Ishikawa (cell line): ENCODE data around the gene FRAS1.

Source experiments
- EGR1 ChIP-seq: IDR thresholded peaks from 2 replicates; pipeline ENCODE4 v1.6.1; 2012
- EP300 ChIP-seq: IDR thresholded peaks from 2 replicates; pipeline ENCODE4 v1.6.1; 2012; ENCODE audit warnings: borderline replicate concordance
- RAD21 ChIP-seq: IDR thresholded peaks from 2 replicates; pipeline ENCODE4 v1.6.1; 2012; ENCODE audit warnings: low read depth
- TAF1 ChIP-seq: IDR thresholded peaks from 2 replicates; pipeline ENCODE4 v1.6.1; 2012; ENCODE audit warnings: low read depth, mild to moderate bottlenecking
- YY1 ChIP-seq: IDR thresholded peaks from 2 replicates; pipeline ENCODE4 v1.6.1; 2012; ENCODE audit warnings: low read depth
- TF ChIP-seq, protein P1 (sequence below): IDR thresholded peaks from 2 replicates; pipeline ENCODE4 v1.6.1; 2012; ENCODE audit warnings: low read depth, mild to moderate bottlenecking
- TF ChIP-seq, protein P2 (sequence below): IDR thresholded peaks from 2 replicates; pipeline ENCODE4 v1.6.1; 2012

DNA sequence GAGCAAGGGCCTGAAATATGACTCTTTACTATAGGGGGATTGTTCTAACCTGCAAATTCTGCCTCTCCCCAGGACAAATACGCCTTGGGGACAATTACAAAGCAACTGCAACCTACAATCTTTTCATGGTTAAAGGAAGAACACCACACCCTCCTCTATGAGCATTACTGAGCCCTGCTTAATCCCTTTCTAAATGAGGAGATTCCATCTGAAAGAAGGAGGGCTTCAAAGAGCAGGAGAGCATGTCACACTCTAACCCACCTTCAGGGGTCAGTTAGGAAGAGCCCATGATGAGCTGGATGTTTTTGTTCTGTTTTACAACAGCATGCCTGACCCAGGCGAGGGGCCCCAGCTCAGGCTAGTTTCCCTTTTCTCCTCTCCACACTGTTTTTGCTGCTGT is 360.5 kb downstream of the FRAS1 start:
- TF ChIP-seq RAD21, result no peak
- TF ChIP-seq, protein P1, sequence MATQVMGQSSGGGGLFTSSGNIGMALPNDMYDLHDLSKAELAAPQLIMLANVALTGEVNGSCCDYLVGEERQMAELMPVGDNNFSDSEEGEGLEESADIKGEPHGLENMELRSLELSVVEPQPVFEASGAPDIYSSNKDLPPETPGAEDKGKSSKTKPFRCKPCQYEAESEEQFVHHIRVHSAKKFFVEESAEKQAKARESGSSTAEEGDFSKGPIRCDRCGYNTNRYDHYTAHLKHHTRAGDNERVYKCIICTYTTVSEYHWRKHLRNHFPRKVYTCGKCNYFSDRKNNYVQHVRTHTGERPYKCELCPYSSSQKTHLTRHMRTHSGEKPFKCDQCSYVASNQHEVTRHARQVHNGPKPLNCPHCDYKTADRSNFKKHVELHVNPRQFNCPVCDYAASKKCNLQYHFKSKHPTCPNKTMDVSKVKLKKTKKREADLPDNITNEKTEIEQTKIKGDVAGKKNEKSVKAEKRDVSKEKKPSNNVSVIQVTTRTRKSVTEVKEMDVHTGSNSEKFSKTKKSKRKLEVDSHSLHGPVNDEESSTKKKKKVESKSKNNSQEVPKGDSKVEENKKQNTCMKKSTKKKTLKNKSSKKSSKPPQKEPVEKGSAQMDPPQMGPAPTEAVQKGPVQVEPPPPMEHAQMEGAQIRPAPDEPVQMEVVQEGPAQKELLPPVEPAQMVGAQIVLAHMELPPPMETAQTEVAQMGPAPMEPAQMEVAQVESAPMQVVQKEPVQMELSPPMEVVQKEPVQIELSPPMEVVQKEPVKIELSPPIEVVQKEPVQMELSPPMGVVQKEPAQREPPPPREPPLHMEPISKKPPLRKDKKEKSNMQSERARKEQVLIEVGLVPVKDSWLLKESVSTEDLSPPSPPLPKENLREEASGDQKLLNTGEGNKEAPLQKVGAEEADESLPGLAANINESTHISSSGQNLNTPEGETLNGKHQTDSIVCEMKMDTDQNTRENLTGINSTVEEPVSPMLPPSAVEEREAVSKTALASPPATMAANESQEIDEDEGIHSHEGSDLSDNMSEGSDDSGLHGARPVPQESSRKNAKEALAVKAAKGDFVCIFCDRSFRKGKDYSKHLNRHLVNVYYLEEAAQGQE, result no peak
- TF ChIP-seq TAF1, result no peak
- no peak for TF ChIP-seq YY1
- TF ChIP-seq EP300, result no peak
- TF ChIP-seq EGR1, result no peak
- TF ChIP-seq, protein P2, sequence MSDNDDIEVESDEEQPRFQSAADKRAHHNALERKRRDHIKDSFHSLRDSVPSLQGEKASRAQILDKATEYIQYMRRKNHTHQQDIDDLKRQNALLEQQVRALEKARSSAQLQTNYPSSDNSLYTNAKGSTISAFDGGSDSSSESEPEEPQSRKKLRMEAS, result no peak
